K562 (cell line): ENCODE data around the gene ZFP3. TPM values are rescaled to one million over a fixed set of nuclear protein-coding genes. Genes with fewer than 3 reads are reported as not detected.

Source experiments
- ATAC-seq: fragments of 200-7000 bp; cut with Tn5 transposase; 3 replicates; pipeline ENCODE4 v1.9.1; 2020; ENCODE audit warnings: moderate library complexity
- BruUV-seq: library from RNA; stranded (reverse); fragments of 400-500 nt; replicated peaks from 2 replicates; lab custom pipeline; 2021; lab: Mats Ljungman, UMichigan
- CTCF ChIA-PET: fragments of 300-600 bp; formaldehyde crosslinking; extraction: SDS; loops from one replicate; lab custom pipeline; 2021; ENCODE audit warnings: low intra/inter-chr PET ratio; lab: Yijun Ruan, JAX
- POLR2A ChIA-PET: fragments of 300-600, 350-650 bp; sonication (Branson Sonifier 250); formaldehyde crosslinking; extraction: SDS; loops from one replicate; lab custom pipeline; 2021; ENCODE audit warnings: antibody characterized with exemption, inconsistent platforms; lab: Yijun Ruan, JAX
- DNase-seq, 4 experiments: peaks; one replicate each; pipeline versions ENCODE4 v3.0.0 to v3.0.0-alpha.2; 2011 to 2018; ENCODE audit warnings: low spot score in 3 of 4, mixed read lengths in 3 of 4; ENCODE audit errors: extremely low read depth in 1 of 4
- FAIRE-seq: peaks from 2 replicates; lab custom pipeline; 2011; peaks lifted over from hg19 to GRCh38; lab: Jason Lieb, UNC
- H2AFZ ChIP-seq: 2 replicates; pipeline ENCODE4 v1.6.0; 2011; ENCODE audit warnings: low read depth, low read length, control low read depth, inconsistent platforms
- H3K27ac ChIP-seq: fragments of 200-600 bp; 3 replicates; pipeline ENCODE4 v1.8.0; 2011; ENCODE audit warnings: low read depth, mild to moderate bottlenecking, control low read depth, inconsistent platforms, low read length, moderate library complexity, mixed read lengths; ENCODE audit errors: extremely low read depth
- H3K27me3 ChIP-seq, 2 experiments: fragments of 300-600 bp in 1 of 2; 2 replicates in 1 of 2; 3 replicates in 1 of 2; pipeline versions ENCODE4 v1.6.0 to v1.8.0; 2011; ENCODE audit warnings: inconsistent platforms in 2 of 2, low read length in 2 of 2, mild to moderate bottlenecking in 1 of 2, mixed read lengths in 1 of 2, moderate library complexity in 1 of 2; ENCODE audit not compliant: control insufficient read depth in 2 of 2, insufficient read depth in 2 of 2
- H3K36me3 ChIP-seq: fragments of 300-600 bp; 3 replicates; pipeline ENCODE4 v1.8.0; 2011; ENCODE audit warnings: mild to moderate bottlenecking, low read length, inconsistent platforms; ENCODE audit not compliant: control insufficient read depth, insufficient read depth
- H3K4me1 ChIP-seq, 2 experiments: fragments of 200-600 bp in 1 of 2; replicated peaks in 1 of 2; 2 replicates in 1 of 2; 3 replicates in 1 of 2; pipeline versions ENCODE4 v1.5.1 to v1.8.0; 2011; ENCODE audit warnings: inconsistent platforms in 2 of 2, low read length in 2 of 2, mild to moderate bottlenecking in 1 of 2, mixed read lengths in 1 of 2, moderate library complexity in 1 of 2; ENCODE audit not compliant: control insufficient read depth in 2 of 2, insufficient read depth in 2 of 2
- H3K4me2 ChIP-seq: 2 replicates; pipeline ENCODE4 v1.6.1; 2011; ENCODE audit warnings: low read length, control low read depth, inconsistent platforms, mixed read lengths; ENCODE audit not compliant: insufficient read depth
- H3K4me3 ChIP-seq: fragments of 200-600 bp; sonication (generic), shearing (Covaris generic); 2 replicates; pipeline ENCODE4 v1.5.1; 2016; ENCODE audit warnings: control low read depth, inconsistent platforms
- H3K79me2 ChIP-seq: fragments of 200-600 bp; 3 replicates; pipeline ENCODE4 v1.8.0; 2011; ENCODE audit warnings: low read length, inconsistent platforms; ENCODE audit not compliant: control insufficient read depth, insufficient read depth
- H3K9ac ChIP-seq, 2 experiments: 2 replicates each; pipeline versions ENCODE4 v1.6.0 to v1.6.1; 2011; ENCODE audit warnings: low read depth in 2 of 2, low read length in 2 of 2, control low read depth in 1 of 2, inconsistent platforms in 1 of 2, mild to moderate bottlenecking in 1 of 2, mixed read lengths in 1 of 2; ENCODE audit not compliant: insufficient read depth in 1 of 2
- H3K9me1 ChIP-seq: one replicate; pipeline ENCODE4 v1.6.0; 2011; ENCODE audit warnings: inconsistent platforms, mild to moderate bottlenecking, low read length, moderate library complexity; ENCODE audit not compliant: control insufficient read depth, insufficient read depth
- H3K9me3 ChIP-seq: replicated peaks from 2 replicates; pipeline ENCODE4 v1.5.1; 2011; ENCODE audit warnings: low read depth, low read length, inconsistent platforms; ENCODE audit not compliant: control insufficient read depth, insufficient read depth
- H4K20me1 ChIP-seq: replicated peaks from 2 replicates; pipeline ENCODE4 v1.6.1; 2011; ENCODE audit warnings: low read length, inconsistent platforms, mixed read lengths; ENCODE audit not compliant: control insufficient read depth, insufficient read depth
- HMGXB4 ChIP-seq: sonication (generic); formaldehyde crosslinking; IDR thresholded peaks from 2 replicates; pipeline ENCODE4 v1.8.1; 2023; ENCODE audit warnings: mild to moderate bottlenecking, missing genetic modification reagents
- KDM4B ChIP-seq, 2 experiments: fragments of 450-650 bp in 1 of 2; sonication (generic) in 1 of 2; IDR thresholded peaks; 2 replicates each; pipeline ENCODE4 v1.6.1; 2016 to 2017; ENCODE audit warnings: borderline replicate concordance in 2 of 2, antibody characterized with exemption in 1 of 2, low read depth in 1 of 2, mild to moderate bottlenecking in 1 of 2
- TSC22D4 ChIP-seq: fragments of 450-650 bp; IDR thresholded peaks from 2 replicates; pipeline ENCODE4 v1.6.1; 2016; ENCODE audit warnings: missing genetic modification characterization, missing biosample characterization, control low read depth
- ZNF124 ChIP-seq: sonication (generic); formaldehyde crosslinking; IDR thresholded peaks from 2 replicates; pipeline ENCODE4 v1.8.1; 2022; ENCODE audit warnings: missing genetic modification reagents
- WGBS: fragments of 100-300 bp; shearing (Covaris generic); methylation state at CpG from one replicate; pipeline ENCODE4 v1.1.6; 2016; ENCODE audit warnings: low coverage, mixed read lengths; ENCODE audit not compliant: insufficient coverage; ENCODE audit errors: missing lambda C conversion rate; 5-methylcytosine and 5-hydroxymethylcytosine counted together
- in situ Hi-C: fragments of 300-500 bp; cut with MboI; formaldehyde crosslinking; loops from 4 replicates; pipeline ENCODE4 v1.15.0; 2018; ENCODE audit warnings: inconsistent platforms, mixed read lengths
- intact Hi-C: fragments of 100-400 bp; cut with micrococcal nuclease; formaldehyde crosslinking; loops from 2 replicates; pipeline ENCODE4 v1.14.2; 2022
- polyA plus RNA-seq, 8 experiments: library from polyadenylated mRNA; depleted of rRNA in 4 of 8; stranded (reverse) in 5 of 8; unstranded in 3 of 8; fragments of >200 nt; fragmentation: Nextera tagmentation in 2 of 8; fragmentation: Illumina TruSeq in 1 of 8; extraction: Ambion mirVana in 2 of 8; extraction: Trizol in 1 of 8; gene quantifications; 2 replicates each; pipeline versions ENCODE4 v1.2.1 to v1.2.3, GENCODE V29; 2011 to 2014; ENCODE audit warnings: inconsistent platforms in 1 of 8, missing spikeins in 1 of 8
- total RNA-seq, 7 experiments: library from RNA; depleted of rRNA in 6 of 7; stranded (reverse); fragments of >200 nt in 6 of 7; fragmentation: Illumina TruSeq in 2 of 7; extraction: Trizol in 2 of 7; gene quantifications; 2 replicates each; pipeline versions ENCODE4 v1.2.1 to v1.2.3, GENCODE V29; 2011 to 2021; ENCODE audit warnings: low replicate concordance in 1 of 7

Gene ZFP3
- total and polyA plus RNA-seq, 9 of the 15 experiments (the other 6 are each of a cell fraction or from before 2014, with no cell fraction given), result 0.04 TPM; not detected in 8

GRCh38 chr17:5097101-5097834 is 19.0 kb downstream of the ZFP3 start:
- no peak for ATAC-seq
- no TSS peak for BruUV-seq
- 63% methylated on average over 17 of the region's 63 CpGs for WGBS

More at GRCh38 chr17:5097101-5097834, 19.0 kb downstream of the ZFP3 start:
- intact Hi-C loops (no loop called here), in situ Hi-C loops (no loop called here)
- Histone ChIP-seq H3K27ac (no peak overlapping the region), H3K9me3 (peaks cover 2% of the 10 kb centered on the region; the same call in 1 of the 2 replicates), H3K4me2 (no peak overlapping the region), H3K36me3 (no peaks in the 10 kb centered on the region), H3K4me1 (no peaks in the 10 kb centered on the region), H3K79me2 (no peaks in the 10 kb centered on the region), H2AFZ (no peak overlapping the region), H3K9me1 (no peaks in the 10 kb centered on the region), H4K20me1 (no peaks in the 10 kb centered on the region), H3K9ac (no peak overlapping the region), H3K4me3 (no peak overlapping the region), H3K27me3 (peaks cover 4 to 14% of the 10 kb centered on the region in 2 experiments; a peak in 3 of 5 replicates)
- TF ChIP-seq ZNF124 (CRISPR knock-in tag) (no peak), KDM4B (IDR thresholded peaks at IDR 0.05; ENCODE audit: borderline replicate concordance in 2 of 2, low read depth in 1 of 2) (no peak), HMGXB4 (no peak), TSC22D4 (tag) (no peak)
- FAIRE-seq (no peak), DNase-seq (no peak)
- CTCF ChIA-PET, result no interaction called here
- POLR2A ChIA-PET, result interaction anchor here (0.7 kb wide), 1 partner anchor 1236 kb away, joined by 4 read pairs; no protein-coding TSS in a partner anchor
